Measurements from ENCODE around the gene HDHD3.

- no peak for TF ChIP-seq POLR2A (IDR thresholded peaks at IDR 0.05)
- no peak for TF ChIP-seq CTCF (IDR thresholded peaks at IDR 0.05)
These were observed 16.5 kb upstream of the HDHD3 start for GRCh38 chr9:113393281-113393680.
